Stimulated activated CD4-positive, alpha-beta T cell treated with anti-CD3 and anti-CD28 coated beads, Interleukin-4, amount 100 ng/mL, for 4 hours (primary cell): Measurements from ENCODE around the gene EVA1B.
A peak's percentile ranks its signal among the peaks of the same experiment; 100 is the strongest.

ENCODE experiments used
- DNase-seq, 2 experiments: peaks; one replicate each; pipeline ENCODE4 v3.0.0-alpha.2; 2020

EVA1B gene

GRCh38 chr1:36323636-36324352, at the start of gene EVA1B:
Gene EVA1B, minus strand, starts transcription at chr1:36323645. Its CDS starts 608 bp downstream, at chr1:36323037.
- DNase-seq = peak; percentile 27 to 37

- DNase-seq = no peak
Observed at GRCh38 chr1:36372617-36373016, 49.2 kb upstream of the EVA1B start.

DNA sequence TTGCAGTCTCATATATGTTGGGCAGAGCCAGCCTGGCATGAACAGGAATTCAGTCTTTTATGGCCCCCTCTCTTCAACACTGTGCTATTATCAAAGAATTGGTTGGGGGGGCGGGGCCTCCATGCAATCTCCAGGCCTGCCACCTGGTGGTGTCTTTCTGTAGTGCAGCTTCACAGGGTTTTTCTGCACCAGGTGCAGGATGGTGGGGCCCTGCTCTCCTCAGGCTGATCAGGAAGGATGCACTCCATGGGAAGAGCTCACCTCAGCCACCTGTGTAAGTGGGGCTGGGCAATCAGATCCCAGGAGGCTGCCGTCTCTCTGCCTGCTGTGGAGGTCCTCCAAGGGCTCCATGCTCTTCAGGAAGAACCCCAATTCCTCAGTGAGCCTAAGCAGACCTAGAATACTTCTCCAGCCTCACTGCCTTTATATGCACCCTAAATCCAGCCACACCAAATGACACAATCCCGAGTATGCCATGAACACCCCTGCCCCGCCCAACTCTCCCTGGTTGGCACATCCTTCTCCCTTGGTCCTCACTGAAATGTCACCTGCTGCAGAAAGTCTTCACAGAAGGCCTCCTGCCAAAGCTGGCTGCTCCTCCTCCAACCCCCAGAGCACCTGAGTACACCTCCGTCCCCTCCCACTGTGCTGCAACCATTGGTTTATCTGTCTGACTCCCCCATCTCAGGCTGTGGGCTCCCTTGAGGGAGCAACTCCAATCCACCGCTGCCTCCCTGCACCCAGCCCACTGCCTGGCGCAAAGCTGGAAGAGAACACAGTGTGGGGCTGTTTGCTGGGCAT, 45.8 kb upstream of the EVA1B start:
- DNase-seq = peak; percentile 68 to 80

DNA sequence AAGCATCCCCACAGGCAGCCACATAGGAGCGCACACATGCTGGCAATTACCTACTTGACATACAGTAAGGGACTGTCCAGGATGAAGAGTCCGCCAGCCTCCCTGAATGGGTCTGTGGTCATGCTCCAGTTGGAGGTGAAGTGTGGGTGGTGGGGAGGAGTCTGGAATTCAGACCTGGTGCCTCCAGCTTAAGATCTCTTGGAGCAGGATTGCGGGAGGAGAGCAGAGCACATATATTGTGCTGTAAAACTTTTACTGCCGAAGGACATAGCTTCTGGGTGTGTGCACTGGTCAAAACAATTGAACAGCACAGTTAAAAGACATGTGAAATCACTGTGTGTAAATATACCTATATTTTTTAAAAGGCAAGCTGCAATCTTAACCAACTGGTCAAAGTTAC, 44.4 kb upstream of the EVA1B start:
- no peak for DNase-seq

GRCh38 chr1:36367066-36367465, 43.6 kb upstream of the EVA1B start:
- DNase-seq = peak in 1 of 2 experiments; percentile 20

- DNase-seq = peak; percentile 23 to 50
Observed at GRCh38 chr1:36366091-36366661, 42.7 kb upstream of the EVA1B start.

GRCh38 chr1:36365381-36365780, 41.9 kb upstream of the EVA1B start:
- no peak for DNase-seq

DNA sequence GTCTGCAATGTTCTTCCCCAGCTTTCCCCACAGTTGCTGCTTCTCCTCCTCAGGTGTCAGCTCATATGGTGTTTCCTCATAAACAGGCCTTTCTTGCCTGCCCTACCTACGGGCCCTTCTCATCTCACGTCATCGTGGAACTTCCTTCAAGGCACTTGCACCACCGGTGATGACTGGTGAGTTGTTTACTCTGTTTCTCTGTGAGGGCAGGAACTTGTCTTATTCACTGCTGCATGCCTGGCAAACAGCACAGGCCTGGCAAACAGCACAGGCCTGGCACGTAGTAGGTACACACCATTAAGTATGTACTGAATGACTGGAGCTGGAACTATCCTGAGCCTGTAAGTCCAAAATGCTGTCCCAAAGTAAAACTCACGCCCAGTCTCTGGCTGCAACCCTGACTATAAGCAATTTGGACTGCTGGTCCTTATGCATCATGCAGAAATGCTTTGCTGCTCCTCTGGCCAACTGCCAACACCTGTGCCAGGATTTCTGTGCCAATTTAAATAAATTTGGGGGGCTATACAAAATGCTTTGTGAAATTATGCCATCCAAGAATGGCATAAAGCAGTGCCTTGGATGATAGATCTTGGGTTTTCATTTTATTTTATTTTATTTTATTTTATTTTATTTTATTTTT, 36.6 kb upstream of the EVA1B start:
- peak in 1 of 2 experiments; percentile 28 for DNase-seq

DNA sequence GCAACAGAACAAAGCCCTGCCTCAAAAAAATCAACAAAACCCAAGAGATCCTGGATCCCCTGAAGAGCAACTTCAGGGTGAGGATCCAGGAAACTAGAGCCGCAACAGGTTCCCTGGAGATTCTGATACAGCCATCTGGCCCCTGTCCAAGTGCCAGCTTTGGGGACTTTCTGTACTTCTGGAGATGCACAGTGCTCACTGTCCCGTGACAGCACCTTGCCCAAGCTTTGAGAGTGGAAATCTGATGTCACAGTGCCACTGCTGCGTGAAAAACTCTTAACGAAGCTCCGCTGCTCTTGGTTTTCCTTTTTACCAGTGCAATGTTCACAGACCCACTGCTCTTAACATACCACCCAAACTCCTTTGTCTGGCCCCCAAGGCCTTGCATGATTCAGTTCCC, 35.9 kb upstream of the EVA1B start:
- no peak for DNase-seq

DNA sequence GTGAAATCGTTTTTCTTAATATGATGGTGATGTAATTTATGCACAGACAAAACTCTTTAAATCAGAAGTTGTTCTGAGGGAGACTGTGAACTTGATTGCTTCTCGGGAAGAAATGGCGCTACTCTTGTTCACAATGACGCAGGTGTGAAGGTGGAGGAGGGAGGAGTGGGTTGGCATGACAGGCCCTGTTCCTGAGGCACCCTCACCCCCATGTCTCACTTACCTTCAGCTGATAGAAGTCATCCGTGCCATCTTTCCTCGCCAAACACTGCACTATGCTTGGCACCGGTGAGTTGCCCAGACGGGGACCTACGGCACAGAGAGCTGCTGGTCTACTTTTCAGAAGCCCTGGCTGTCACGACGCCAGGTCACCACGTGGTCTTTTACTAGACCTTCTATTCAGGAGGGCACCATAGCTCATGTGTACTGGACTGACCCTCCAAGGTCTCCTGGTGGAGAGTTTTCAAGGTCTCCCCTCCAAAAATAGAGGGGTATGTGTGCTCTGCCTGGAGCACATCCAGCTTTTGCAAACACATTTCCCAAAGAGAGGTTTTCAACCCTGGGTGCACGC, 35.2 kb upstream of the EVA1B start:
- DNase-seq = no peak

DNA sequence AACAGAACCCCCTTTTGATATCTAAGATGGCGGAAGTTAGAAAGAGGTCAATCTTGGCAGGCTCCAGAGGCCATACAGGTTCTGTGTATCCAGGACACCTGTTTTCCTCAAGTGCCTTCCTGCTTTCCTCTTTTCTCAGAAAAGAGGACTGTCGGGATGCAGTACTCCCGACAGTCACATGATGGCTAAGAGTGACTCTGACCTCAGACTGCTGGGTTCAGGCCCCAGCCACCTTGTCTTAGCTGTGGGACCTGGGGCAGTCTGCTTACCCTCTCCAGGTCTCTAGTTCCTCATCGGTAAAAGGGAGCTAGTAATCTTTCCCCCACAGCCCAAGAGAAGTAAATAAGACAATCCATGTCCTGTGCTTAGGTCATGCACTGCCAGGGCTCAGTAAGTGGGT, 32.4 kb upstream of the EVA1B start:
- DNase-seq = no peak

GRCh38 chr1:36354486-36354885, 31.0 kb upstream of the EVA1B start:
- DNase-seq = no peak

DNA sequence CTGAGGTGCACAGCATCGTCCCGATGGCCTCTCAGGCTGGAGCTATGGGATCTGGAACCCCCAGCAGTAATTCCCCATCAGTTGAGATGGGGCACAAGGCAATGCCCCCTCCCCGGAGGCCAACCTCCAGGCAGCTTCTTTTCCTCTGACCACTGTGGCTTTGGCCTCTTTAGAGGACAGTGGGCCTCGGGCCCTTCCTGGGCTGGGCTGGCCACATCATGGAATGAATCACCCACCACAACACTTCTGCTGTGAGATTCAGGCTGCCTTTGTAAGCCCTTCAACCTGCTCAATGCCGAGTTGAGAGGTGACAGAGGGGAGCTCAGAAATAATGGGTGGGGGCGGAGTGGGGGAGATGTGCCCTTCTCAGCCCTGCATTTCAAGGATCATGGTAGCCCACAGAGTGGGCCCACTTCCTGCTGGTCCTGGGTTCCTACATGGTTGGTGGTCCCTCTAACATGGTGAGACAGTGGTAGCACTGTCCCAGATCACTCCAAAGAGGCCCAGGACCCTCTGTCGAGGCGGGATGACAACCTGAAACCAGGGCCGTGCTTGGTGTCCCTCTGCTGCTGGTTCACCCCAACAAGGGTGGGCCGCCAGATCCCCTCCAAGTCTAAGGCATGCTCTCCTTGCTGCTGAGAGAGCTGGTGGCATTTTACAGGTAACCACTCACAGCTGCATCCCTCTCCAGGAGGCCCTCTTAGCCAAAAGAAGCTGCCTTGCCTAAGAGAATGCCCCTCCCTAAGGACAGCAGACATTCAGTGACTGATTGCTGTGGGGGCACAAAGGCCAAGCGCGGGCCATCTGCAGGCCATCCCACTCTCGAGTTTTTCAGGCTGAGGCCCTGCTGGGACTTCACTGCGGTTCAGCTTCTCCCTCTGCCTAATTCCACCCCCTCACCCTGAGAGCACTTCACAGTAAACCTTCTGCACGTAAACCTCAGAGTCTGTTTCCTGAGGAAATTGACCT, 29.7 kb upstream of the EVA1B start:
- DNase-seq = no peak

DNA sequence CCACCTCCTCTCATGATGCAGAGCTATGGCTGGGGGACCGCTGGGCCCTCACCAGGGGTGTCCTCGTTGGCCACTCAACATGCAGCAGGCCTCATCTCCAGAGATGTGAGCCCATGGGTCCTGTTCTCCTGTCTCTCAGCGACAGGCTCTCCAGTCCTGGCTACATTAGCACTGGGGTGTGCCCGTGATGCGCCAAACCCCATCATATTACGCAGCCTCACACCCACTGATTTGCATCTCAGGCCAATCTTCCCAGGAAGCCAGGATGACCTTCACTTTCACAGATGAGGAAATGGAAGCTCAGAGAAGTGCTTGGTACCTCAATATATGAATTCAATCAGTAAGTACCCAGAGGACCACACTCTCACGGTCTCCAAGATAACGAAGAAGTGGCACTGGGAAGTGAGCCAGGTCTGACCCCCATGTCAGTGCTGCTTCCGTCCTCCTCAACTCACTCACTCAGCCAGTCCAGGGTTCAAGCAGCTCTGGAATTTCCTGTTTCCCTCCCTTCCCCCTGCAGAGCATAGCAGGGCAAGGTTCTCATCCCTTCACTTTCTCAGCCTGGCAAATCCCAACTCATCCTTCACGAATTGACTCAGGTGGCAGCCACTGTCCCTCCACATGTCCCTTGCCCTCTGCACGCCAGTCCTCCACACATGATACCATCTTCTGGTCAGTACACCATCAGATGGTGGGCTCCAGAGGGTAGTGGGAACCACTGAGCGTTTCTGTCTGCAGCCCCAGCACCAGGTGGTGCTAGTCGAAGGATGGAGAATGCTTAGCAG, 28.9 kb upstream of the EVA1B start:
- DNase-seq = no peak

GRCh38 chr1:36351227-36351977, 28.0 kb upstream of the EVA1B start:
- no peak for DNase-seq

DNA sequence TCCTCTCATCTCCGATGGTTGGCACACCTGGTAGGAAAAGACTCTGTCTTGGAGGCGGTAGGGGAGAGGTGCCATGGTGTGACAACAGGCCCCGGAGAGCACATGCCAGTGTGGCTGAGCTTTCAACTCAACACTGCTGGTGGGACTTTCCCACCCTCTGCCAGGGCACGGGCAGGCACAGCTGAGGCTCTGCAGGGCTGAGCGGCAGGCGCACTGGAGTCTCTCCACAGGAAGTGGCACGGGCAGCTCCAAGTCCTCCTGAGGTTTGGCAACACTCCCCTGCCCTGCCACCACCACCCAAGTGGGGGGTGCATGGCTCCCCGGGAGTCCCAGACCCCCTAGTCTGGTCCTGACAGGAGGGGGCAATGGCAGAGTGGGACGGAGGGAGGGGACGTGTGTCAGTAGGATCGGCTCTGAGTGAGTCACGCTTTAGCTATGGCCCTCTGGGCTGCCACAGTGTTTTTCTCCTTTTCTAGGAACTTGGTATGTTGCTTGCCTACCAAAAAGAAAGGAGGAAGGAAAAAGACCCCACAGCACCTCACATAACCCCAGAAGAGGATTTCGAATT, 27.3 kb upstream of the EVA1B start:
- peak; percentile 40 to 67 for DNase-seq

DNA sequence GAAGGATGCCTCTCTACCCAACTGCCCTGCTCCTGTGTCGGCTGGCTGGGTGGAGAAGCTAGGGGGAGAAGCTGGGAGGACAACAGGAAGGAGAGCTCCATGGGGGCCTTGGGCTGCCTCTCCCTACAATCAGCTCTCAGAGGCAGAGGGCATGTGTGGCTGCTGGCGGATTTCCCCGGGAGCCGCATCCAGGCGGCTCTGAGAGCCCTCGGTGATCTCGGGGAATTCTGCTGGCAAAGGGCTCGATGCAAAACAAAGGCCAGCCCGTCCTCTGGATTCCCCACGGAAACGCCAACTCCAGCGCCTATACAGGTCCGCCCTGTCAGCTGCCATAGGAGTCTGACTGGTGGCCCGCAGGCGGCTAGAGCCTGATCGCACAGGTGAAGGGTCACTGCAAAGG, 26.4 kb upstream of the EVA1B start:
- DNase-seq = no peak

GRCh38 chr1:36349241-36349671, 25.8 kb upstream of the EVA1B start:
- no peak for DNase-seq

GRCh38 chr1:36346741-36347370, 23.4 kb upstream of the EVA1B start:
- DNase-seq = no peak
